ENCODE measurements around the gene KCNIP4. TPM values are rescaled to one million over a fixed set of nuclear protein-coding genes. Genes with fewer than 3 reads are reported as not detected.
A peak's percentile ranks its signal among the peaks of the same experiment; 100 is the strongest.
"Not testable (repeated sequence)": the region's sequence is repeated elsewhere in the genome, so short reads cannot be mapped to it uniquely, and the experiment has no call there.

Gene KCNIP4
- not detected for total RNA-seq

DNA sequence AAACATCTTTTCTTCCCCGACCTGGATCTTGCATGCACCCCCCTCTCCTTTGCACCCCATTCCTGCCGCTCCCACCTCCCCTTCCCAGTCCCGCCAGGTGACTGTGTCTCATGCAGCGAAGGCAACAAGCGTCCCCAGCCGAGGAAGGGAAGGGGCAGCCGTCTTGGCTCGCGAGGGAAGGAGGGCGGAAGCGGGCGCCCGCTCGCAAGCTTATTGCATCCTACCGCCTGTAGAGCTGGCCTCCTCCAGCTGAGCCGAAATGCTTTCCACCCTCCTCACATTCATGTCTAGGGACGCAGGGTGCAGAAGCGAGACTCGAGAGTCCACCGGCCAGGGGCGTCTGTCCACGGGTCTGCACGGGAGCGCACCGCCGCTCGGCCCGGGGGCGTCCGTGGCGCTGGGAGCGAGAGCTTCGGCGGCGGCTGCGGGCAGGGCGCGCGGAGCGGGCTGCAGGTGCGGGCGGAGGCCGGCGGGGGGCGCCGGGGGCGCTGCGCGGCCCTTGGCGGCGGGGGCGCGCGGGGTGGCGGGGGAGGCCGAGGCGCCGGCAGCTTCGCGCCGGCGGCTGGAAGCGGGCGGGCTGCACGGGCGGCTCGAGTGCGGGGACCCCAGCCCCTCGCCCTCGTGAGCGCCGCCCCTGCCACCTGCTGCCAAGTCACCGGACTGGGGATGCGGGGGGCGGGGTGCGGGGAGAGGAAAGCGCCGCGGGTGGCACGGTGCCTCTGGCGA lies at the start of gene KCNIP4:
Gene KCNIP4, minus strand, starts transcription at position 426 of the 726 bp plus-strand sequence.
- Histone ChIP-seq H3K4me3 (peak within 1 kb of the TSS in 1 of 4 donors; percentile 28), H3K4me1 (peaks cover 0 to 5% (median 0%) of the 10 kb centered on the region in 4 donors), H3K9me3 (no peaks in the 10 kb centered on the region), H3K36me3 (no peaks in the 10 kb centered on the region), H3K27ac (no peak within 1 kb of the TSS), H3K27me3 (peaks cover 0 to 26% of the 10 kb centered on the region in 2 donors)
- WGBS, 2 donors, result 3% methylated on average over 17 of the region's 81 CpGs
- no peak for TF ChIP-seq EP300 (IDR thresholded peaks at IDR 0.05)
- no peak for DNase-seq (ENCODE audit: low spot score in 2 of 2)

DNA sequence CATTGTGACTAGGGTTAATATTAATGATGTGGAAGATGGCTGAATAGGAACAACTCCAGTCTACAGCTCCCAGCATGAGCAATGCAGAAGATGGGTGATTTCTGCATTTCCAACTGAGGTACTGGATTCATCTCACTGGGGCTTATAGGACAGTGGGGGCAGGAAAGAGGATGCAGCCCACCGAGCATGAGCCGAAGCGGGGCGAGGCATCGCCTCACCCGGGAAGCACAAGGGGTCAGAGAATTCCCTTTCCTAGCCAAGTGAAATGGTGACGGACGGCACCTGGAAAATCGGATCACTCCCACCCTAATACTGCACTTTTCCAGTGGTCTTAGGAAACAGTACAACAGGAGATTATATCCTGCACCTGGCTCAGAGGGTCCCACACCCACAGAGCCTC lies 48.0 kb upstream of the KCNIP4 start:
- WGBS, 2 donors, result 84 to 93% methylated on average over 8 to 9 of the region's 9 CpGs
- not testable (repeated sequence) for H3K27ac ChIP-seq; DNase-seq (ENCODE audit: low spot score in 2 of 2); H3K27me3 ChIP-seq; H3K36me3 ChIP-seq; H3K4me3 ChIP-seq; H3K4me1 ChIP-seq
- H3K9me3 ChIP-seq, result peaks cover 0 to 23% (median 0%) of the 10 kb centered on the region in 4 donors

DNA sequence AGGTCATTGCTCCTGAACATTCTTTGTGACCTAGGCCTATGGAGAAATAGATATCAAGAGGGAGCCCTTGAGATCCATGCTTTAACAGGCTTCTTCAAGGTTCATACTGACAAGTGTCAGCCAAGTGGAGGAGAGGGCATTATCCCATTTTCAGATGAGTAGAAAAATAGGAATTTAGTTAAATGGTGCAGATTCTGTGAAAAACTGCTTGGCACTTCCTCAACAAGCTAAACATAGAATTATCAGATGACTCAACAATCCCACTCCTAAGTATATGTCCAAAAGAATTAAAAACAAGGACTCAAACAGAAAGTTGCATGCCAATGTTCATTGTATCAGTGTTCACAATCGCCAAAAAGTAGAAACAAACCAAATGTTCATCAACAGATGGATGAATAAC lies 43.8 kb upstream of the KCNIP4 start:
- Histone ChIP-seq H3K27ac (no peak overlapping the region), H3K27me3 (no peaks in the 10 kb centered on the region), H3K36me3 (no peaks in the 10 kb centered on the region), H3K4me1 (no peaks in the 10 kb centered on the region), H3K4me3 (no peak overlapping the region), H3K9me3 (peaks cover 0 to 13% (median 0%) of the 10 kb centered on the region in 4 donors)
- 71 to 75% methylated on average over 1 of the region's 1 CpG for WGBS, 2 donors
- no peak for DNase-seq (ENCODE audit: low spot score in 2 of 2)
- TF ChIP-seq EP300 (IDR thresholded peaks at IDR 0.05) (no peak), POLR2A (IDR thresholded peaks at IDR 0.05) (no peak)
- TF ChIP-seq, protein P1, sequence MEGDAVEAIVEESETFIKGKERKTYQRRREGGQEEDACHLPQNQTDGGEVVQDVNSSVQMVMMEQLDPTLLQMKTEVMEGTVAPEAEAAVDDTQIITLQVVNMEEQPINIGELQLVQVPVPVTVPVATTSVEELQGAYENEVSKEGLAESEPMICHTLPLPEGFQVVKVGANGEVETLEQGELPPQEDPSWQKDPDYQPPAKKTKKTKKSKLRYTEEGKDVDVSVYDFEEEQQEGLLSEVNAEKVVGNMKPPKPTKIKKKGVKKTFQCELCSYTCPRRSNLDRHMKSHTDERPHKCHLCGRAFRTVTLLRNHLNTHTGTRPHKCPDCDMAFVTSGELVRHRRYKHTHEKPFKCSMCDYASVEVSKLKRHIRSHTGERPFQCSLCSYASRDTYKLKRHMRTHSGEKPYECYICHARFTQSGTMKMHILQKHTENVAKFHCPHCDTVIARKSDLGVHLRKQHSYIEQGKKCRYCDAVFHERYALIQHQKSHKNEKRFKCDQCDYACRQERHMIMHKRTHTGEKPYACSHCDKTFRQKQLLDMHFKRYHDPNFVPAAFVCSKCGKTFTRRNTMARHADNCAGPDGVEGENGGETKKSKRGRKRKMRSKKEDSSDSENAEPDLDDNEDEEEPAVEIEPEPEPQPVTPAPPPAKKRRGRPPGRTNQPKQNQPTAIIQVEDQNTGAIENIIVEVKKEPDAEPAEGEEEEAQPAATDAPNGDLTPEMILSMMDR (IDR thresholded peaks at IDR 0.05), result no peak

DNA sequence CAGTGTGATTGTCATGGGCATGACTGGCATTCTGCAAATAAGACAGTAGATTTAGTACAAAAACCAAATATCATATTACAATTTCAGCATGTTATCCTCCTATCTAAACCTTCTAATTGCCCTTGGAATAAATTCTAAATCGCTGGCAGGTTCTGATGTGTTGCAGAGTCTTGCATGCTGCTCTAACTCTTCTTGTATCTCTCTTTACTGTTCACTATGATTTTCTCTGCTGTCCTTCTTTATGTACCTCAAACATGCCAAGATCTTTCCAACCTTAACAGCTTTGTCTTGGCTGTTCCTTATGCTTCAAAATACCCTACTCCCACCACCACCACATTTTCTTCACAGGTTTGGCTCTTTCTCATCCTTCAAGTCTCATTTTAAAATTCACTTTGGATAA lies 43.0 kb upstream of the KCNIP4 start:
- no peak for TF ChIP-seq POLR2A (IDR thresholded peaks at IDR 0.05)
- no peak for TF ChIP-seq EP300 (IDR thresholded peaks at IDR 0.05)
- TF ChIP-seq, protein P1 (IDR thresholded peaks at IDR 0.05), result no peak
- WGBS, 2 donors, result 77 to 80% methylated on average over 1 of the region's 1 CpG
- Histone ChIP-seq H3K4me1 (no peaks in the 10 kb centered on the region), H3K36me3 (no peaks in the 10 kb centered on the region), H3K27ac (no peak overlapping the region), H3K4me3 (no peak overlapping the region), H3K27me3 (no peaks in the 10 kb centered on the region), H3K9me3 (peaks cover 0 to 6% (median 0%) of the 10 kb centered on the region in 4 donors)
- DNase-seq (ENCODE audit: low spot score in 2 of 2), result no peak

DNA sequence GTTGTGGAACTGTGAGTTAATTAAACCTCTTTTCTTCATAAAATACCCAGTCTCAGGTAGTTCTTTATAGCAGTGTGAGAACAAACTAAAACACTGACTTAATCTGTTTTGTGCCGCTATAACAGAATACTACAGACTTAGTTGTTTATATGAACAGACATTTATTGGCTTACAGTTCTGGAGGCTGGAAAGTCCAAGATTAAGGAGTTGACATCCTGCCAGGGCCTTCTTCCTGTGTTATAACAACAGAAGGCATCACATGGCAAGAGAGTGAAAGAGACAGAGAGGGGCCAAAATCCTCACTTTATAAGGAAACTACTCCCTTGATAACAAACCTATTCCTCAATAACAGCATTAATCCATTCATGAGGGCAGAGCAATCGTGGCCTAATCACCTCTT lies 42.5 kb upstream of the KCNIP4 start:
- H3K4me1 ChIP-seq, result no peaks in the 10 kb centered on the region
- no peaks in the 10 kb centered on the region for H3K36me3 ChIP-seq
- TF ChIP-seq, protein P1 (IDR thresholded peaks at IDR 0.05), result no peak
- no peak for TF ChIP-seq POLR2A (IDR thresholded peaks at IDR 0.05)
- TF ChIP-seq EP300 (IDR thresholded peaks at IDR 0.05), result no peak
- WGBS, 2 donors, result 62 to 68% methylated on average over 2 of the region's 2 CpGs
- peaks cover 0 to under 1% (median 0%) of the 10 kb centered on the region in 4 donors for H3K9me3 ChIP-seq
- no peak for DNase-seq (ENCODE audit: low spot score in 2 of 2)
- no peak overlapping the region for H3K27ac ChIP-seq
- no peaks in the 10 kb centered on the region for H3K27me3 ChIP-seq
- no peak overlapping the region for H3K4me3 ChIP-seq

DNA sequence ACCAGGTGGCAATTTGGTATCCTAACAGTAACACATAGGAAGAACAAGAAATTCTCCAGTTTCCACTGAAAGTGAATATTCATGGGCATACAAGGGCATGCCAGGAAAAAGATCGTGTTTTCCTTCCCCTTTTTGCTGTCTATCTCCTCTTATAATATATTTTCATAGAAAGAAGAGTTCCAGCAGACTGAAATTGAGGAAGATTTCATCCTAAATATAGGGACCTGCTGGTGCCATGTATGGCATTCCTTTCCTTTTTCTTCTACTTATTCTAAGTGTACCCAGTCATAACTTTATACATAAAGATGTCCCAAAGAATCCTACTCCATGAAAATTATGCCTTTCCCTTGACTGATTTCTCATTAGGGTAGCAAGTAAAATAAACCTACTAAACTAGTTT lies 40.8 kb upstream of the KCNIP4 start:
- TF ChIP-seq POLR2A (IDR thresholded peaks at IDR 0.05), result no peak
- no peak for TF ChIP-seq EP300 (IDR thresholded peaks at IDR 0.05)
- TF ChIP-seq, protein P1 (IDR thresholded peaks at IDR 0.05), result no peak
- WGBS, 2 donors, result 47 to 53% methylated on average over 1 of the region's 1 CpG
- H3K36me3 ChIP-seq, result no peaks in the 10 kb centered on the region
- no peak overlapping the region for H3K4me3 ChIP-seq
- no peak for DNase-seq (ENCODE audit: low spot score in 2 of 2)
- H3K27ac ChIP-seq, result no peak overlapping the region
- H3K27me3 ChIP-seq, result no peaks in the 10 kb centered on the region
- H3K4me1 ChIP-seq, result no peaks in the 10 kb centered on the region
- no peaks in the 10 kb centered on the region for H3K9me3 ChIP-seq

Measured in tibial nerve (tissue), 4 donors.